ENCODE results near the gene CCDC85B.

CCDC85B gene

GRCh38 chr11:65870307-65870658 is 20.2 kb upstream of the CCDC85B start:
- in situ Hi-C loops (cut with MboI; ENCODE audit: low sequenced_read_pairs, unreplicated experiment): no loop called here
- DNase-seq (ENCODE audit: low spot score): no peak
- TF ChIP-seq CTCF (IDR thresholded peaks at IDR 0.05; ENCODE audit: borderline replicate concordance, control extremely low read depth, extremely low read depth, insufficient read depth, missing control alignments): no peak

DNA sequence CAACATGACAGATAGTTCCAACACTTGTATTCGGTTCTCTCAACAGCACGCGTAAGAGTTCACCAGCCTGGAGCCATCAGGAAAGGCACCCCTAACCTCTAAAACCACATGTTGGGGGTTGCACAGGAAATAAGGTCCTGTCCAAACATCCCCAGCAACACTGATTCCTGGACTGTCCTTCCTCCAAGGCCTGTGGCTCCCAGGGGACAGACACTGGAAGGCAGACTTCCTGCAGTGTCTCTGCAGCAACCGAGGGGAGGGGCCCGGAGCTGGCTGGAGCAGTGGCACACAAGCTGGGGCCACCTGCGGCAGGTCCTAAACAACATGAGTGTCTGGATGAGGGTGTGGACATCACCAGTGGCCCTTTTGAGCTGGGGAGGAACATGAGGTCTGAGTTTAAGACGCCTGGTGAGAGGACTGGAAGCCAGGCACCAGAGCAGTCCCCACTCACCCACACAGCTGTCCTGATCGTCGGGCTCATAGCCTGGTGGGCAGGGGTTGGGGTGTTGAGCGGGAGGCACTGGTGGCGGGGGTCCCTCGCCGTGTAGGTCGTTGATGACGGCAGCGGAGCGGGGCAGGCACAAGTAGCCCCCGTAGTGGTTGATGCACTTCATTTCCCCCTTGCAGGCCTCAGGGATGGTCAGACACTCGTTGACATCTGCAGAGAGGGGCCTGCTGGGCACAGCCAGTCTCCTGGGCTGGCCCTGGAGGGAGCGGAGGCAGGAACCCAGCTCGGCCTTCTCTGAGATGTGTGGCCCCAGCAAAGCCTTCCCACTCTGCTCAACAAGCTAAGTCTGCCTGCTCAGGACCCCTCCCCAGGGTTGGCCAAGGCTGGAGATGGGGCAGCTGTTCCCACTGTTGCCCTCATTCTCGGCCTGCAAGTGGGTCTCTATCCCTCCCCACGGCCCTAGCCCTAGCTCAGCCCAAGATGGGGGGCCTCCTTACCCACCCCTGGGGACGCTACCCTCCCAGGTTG is 19.5 kb upstream of the CCDC85B start:
- no peak for DNase-seq (ENCODE audit: low spot score)
- in situ Hi-C loops (cut with MboI; ENCODE audit: low sequenced_read_pairs, unreplicated experiment): no loop called here
- TF ChIP-seq CTCF (IDR thresholded peaks at IDR 0.05; ENCODE audit: borderline replicate concordance, control extremely low read depth, extremely low read depth, insufficient read depth, missing control alignments): no peak

DNA sequence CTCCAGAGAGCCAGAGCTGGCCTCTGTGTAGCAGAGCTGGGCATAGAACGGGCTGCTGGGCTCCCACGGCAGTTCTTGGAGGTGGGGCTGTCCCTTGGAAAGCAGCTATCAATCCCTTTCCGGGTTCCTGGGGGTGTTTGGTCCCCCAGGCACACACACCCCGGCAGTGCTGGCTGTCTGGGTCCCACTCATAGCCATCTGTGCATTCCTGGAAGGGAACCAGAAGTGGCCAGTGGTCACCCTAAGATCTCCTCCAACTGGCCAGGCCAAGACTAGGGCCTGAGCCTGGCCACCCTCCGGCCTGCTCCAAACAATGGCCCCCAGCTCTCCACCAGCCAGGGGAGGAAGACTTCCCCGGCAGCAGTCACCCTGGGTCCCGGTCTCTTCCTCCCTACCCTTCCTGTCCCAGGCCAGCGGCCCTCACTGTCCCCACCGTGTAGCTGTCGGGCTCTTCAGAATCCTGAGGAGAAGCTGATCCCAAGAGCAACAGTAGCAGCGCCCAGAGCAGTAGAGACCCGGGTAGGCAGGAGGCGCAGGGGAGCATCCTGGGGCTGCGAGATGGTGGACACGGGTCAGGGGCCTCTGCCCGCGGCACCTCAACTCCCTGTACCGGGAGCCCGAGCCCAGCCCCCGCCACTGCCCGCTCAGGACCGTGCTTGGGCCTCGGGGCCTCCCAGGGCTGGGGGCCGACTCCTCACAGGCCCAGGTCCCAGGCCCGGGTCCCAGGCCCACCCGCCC is 18.5 kb upstream of the CCDC85B start:
- no peak for DNase-seq (ENCODE audit: low spot score)
- in situ Hi-C loops (cut with MboI; ENCODE audit: low sequenced_read_pairs, unreplicated experiment): no loop called here
- TF ChIP-seq CTCF (IDR thresholded peaks at IDR 0.05; ENCODE audit: borderline replicate concordance, control extremely low read depth, extremely low read depth, insufficient read depth, missing control alignments): no peak

DNA sequence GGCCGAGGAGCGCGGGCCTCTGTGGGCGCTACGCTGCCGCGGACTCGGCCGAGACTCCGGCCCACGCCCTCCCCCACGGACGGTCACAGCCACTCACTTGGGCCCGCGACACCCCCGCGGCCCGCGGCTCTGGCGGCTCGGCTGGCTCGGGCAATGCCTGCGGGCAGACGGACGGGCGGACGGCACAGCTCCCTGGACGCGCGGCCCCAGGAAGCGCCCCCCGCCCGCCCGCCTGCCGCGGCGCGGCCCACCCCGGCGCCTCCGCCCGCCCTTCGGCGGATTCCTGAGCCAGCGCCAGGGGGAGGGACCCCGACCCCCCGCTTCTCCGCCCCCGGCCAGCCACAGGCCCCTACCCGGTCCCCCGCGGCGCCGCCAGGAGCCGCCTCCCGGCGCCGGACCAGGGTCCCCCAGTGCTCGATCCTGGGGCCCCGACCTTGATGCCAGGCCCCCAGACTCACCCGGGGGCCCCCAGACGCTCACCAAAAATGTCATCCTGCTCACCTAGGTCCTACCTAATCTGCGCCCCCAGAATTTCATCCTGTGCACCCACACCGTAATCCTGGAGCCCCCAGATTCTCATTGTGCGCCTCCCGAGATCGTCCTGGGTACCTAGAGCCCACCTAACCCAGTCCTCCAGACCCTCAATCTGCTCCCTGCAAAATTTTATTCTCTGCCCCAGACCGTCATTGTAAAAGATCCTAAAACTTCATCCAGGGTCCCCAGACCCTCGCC is 17.7 kb upstream of the CCDC85B start, which contains the start of gene EFEMP2:
TSS of gene EFEMP2 (minus strand) at position 215 of the 732 bp plus-strand sequence. CDS start 446 bp downstream, outside the sequence.
- no peak for DNase-seq (ENCODE audit: low spot score)
- in situ Hi-C loops (cut with MboI; ENCODE audit: low sequenced_read_pairs, unreplicated experiment): no loop called here
- no peak for TF ChIP-seq CTCF (IDR thresholded peaks at IDR 0.05; ENCODE audit: borderline replicate concordance, control extremely low read depth, extremely low read depth, insufficient read depth, missing control alignments)

DNA sequence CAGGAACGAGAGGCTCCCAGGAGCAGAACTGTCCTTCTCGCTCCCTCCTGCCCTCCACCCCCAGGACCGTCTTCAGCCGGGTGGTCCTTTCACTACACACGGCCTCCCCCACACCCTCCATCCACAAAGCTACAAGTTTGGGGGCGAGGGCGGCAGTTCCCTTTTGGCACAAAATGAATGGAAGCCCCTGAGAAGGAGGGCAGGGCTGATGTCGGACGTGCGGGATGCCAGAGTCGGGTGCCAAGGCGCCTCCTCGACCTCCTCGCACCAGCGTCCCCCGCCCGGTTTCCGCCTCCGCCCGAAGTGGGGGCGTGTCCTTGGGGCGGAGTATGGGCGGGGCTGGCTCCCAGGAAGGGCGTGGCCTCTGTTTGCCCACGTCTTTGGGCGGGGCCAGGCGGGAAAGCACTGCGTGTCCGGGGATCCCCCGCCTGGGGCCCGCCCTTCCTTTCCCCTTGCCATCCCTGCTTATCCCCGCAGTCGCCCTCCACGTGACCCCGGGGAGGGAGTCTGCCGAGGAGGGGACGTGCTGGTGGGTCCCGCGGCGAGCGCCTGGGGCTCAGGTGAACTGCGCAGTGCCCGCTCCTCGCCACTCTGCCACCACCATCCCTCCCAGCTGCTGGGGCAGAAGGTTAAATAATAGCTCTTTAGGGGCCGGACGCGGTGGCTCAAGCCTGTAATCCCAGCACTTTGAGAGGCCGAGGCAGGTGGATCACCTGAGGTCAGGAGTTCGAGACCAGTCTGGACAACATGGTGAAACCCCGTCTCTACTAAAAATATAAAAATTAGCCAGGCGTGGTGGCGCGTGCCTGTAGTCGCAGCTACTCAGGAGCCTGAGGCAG is 16.9 kb upstream of the CCDC85B start:
- no peak for TF ChIP-seq CTCF (IDR thresholded peaks at IDR 0.05; ENCODE audit: borderline replicate concordance, control extremely low read depth, extremely low read depth, insufficient read depth, missing control alignments)
- in situ Hi-C loops (cut with MboI; ENCODE audit: low sequenced_read_pairs, unreplicated experiment): no loop called here
- DNase-seq (ENCODE audit: low spot score): peak; percentile 98

Measured in GM13976 (cell line).